ENCODE results near the gene ZNF580. TPM values are rescaled to one million over a fixed set of nuclear protein-coding genes. Genes with fewer than 3 reads are reported as not detected.

Gene ZNF580
- total and polyA plus RNA-seq, 2 experiments from 2014 or later = 10.1 to 53.8 TPM

DNA sequence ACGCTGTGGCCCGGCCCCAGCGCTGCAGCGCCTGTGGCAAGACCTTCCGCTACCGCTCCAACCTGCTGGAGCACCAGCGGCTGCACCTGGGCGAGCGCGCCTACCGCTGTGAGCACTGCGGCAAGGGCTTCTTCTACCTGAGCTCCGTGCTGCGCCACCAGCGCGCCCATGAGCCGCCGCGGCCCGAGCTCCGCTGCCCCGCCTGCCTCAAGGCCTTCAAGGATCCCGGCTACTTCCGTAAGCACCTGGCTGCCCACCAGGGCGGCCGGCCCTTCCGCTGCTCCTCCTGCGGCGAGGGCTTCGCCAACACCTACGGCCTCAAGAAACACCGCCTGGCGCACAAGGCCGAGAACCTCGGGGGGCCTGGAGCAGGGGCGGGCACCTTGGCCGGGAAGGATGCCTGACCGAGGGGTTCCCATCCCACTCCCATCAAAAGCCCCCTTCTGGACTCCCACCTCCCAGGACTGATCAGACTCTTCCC, 24.4 kb upstream of the ZNF580 start:
- H3K4me1 ChIP-seq (ENCODE audit: insufficient read depth) = no peaks in the 10 kb centered on the region
- H3K36me3 ChIP-seq (replicated peaks; ENCODE audit: insufficient read depth, low read depth) = no peaks in the 10 kb centered on the region
- H2AFZ ChIP-seq = no peak overlapping the region
- no peak overlapping the region for H3K4me2 ChIP-seq
- TF ChIP-seq, protein P1, sequence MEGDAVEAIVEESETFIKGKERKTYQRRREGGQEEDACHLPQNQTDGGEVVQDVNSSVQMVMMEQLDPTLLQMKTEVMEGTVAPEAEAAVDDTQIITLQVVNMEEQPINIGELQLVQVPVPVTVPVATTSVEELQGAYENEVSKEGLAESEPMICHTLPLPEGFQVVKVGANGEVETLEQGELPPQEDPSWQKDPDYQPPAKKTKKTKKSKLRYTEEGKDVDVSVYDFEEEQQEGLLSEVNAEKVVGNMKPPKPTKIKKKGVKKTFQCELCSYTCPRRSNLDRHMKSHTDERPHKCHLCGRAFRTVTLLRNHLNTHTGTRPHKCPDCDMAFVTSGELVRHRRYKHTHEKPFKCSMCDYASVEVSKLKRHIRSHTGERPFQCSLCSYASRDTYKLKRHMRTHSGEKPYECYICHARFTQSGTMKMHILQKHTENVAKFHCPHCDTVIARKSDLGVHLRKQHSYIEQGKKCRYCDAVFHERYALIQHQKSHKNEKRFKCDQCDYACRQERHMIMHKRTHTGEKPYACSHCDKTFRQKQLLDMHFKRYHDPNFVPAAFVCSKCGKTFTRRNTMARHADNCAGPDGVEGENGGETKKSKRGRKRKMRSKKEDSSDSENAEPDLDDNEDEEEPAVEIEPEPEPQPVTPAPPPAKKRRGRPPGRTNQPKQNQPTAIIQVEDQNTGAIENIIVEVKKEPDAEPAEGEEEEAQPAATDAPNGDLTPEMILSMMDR (IDR thresholded peaks at IDR 0.05; ENCODE audit: poor library complexity) = no peak
- TF ChIP-seq EZH2 (IDR thresholded peaks at IDR 0.05; ENCODE audit: borderline replicate concordance) (no peak), EZH2phosphoT487 (IDR thresholded peaks at IDR 0.05; ENCODE audit: low read depth, severe bottlenecking, unreplicated experiment) (no peak)
- H3K9me2 ChIP-seq (replicated peaks; ENCODE audit: insufficient read depth) = no peaks in the 10 kb centered on the region
- no peaks in the 10 kb centered on the region for H4K20me1 ChIP-seq (ENCODE audit: insufficient read depth, poor library complexity, severe bottlenecking)
- H3K79me2 ChIP-seq = peaks cover 4% of the 10 kb centered on the region
- no peak overlapping the region for H3K27ac ChIP-seq
- no peak overlapping the region for H3K4me3 ChIP-seq
- no peak for DNase-seq (ENCODE audit: low spot score)
- no peaks in the 10 kb centered on the region for H3K9me3 ChIP-seq (ENCODE audit: low read depth)
- H3K27me3 ChIP-seq = no peaks in the 10 kb centered on the region
- WGBS (ENCODE audit: low lambda C conversion rate, missing lambda C conversion rate) = 98% methylated on average over 35 of the region's 38 CpGs

DNA sequence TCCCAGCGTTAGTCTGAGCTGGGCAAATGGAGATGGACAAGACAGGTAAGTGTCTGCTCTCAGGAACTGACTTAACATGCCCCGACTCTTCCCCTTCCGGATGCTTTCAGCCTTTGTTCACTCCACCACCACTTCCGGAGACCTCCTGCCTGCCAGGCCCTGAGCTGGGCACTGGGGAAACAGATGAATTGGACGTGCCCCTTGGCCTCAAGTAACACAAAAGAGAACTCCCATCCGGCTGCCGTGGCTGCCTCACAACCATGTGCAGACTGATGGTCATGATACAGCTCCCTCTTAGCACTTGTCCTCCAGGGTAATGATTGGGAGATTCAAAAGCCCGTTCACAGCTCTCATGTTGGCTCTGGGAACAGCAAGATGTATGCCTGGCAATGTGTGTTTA, 23.4 kb upstream of the ZNF580 start:
- Histone ChIP-seq H3K79me2 (no peaks in the 10 kb centered on the region), H3K9me2 (replicated peaks; ENCODE audit: insufficient read depth) (no peaks in the 10 kb centered on the region), H3K4me1 (ENCODE audit: insufficient read depth) (no peaks in the 10 kb centered on the region), H3K4me2 (no peak overlapping the region), H3K27me3 (no peaks in the 10 kb centered on the region), H3K27ac (no peak overlapping the region), H3K9me3 (ENCODE audit: low read depth) (no peaks in the 10 kb centered on the region), H2AFZ (no peak overlapping the region), H3K4me3 (no peak overlapping the region), H4K20me1 (ENCODE audit: insufficient read depth, poor library complexity, severe bottlenecking) (no peaks in the 10 kb centered on the region), H3K36me3 (replicated peaks; ENCODE audit: insufficient read depth, low read depth) (no peaks in the 10 kb centered on the region)
- no peak for DNase-seq (ENCODE audit: low spot score)
- TF ChIP-seq EZH2 (IDR thresholded peaks at IDR 0.05; ENCODE audit: borderline replicate concordance) = no peak
- TF ChIP-seq, protein P1 (IDR thresholded peaks at IDR 0.05; ENCODE audit: poor library complexity) = no peak
- no peak for TF ChIP-seq EZH2phosphoT487 (IDR thresholded peaks at IDR 0.05; ENCODE audit: low read depth, severe bottlenecking, unreplicated experiment)
- WGBS (ENCODE audit: low lambda C conversion rate, missing lambda C conversion rate) = 96% methylated on average over 8 of the region's 8 CpGs

DNA sequence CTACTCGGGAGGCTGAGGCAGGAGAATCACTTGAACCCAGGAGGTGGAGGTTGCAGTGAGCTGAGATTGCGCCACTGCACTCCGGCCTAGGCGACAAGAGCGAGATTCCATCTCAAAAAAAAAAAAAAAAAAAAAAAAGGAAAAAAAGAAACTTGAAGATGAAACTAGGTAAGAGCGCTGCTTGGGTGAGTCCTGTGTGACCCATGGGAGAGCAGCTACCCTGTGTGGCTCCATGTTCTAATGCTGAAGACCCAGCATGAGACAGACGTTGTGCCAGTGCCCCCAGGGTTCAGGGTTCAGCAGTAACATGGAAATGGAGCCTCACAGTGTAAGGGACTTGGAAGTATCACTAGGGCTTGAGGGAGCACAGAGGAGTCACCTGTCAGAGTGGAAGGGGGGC, 22.4 kb upstream of the ZNF580 start:
- H3K9me3 ChIP-seq (ENCODE audit: low read depth) = no peaks in the 10 kb centered on the region
- H3K4me3 ChIP-seq = no peak overlapping the region
- no peaks in the 10 kb centered on the region for H3K4me1 ChIP-seq (ENCODE audit: insufficient read depth)
- H3K36me3 ChIP-seq (replicated peaks; ENCODE audit: insufficient read depth, low read depth) = no peaks in the 10 kb centered on the region
- no peak overlapping the region for H3K4me2 ChIP-seq
- TF ChIP-seq, protein P1 (IDR thresholded peaks at IDR 0.05; ENCODE audit: poor library complexity) = no peak
- TF ChIP-seq EZH2 (IDR thresholded peaks at IDR 0.05; ENCODE audit: borderline replicate concordance) (no peak), EZH2phosphoT487 (IDR thresholded peaks at IDR 0.05; ENCODE audit: low read depth, severe bottlenecking, unreplicated experiment) (no peak)
- H2AFZ ChIP-seq = no peak overlapping the region
- DNase-seq (ENCODE audit: low spot score) = no peak
- 98% methylated on average over 7 of the region's 7 CpGs for WGBS (ENCODE audit: low lambda C conversion rate, missing lambda C conversion rate)
- H3K79me2 ChIP-seq = peaks cover 6% of the 10 kb centered on the region
- peaks cover 1% of the 10 kb centered on the region for H4K20me1 ChIP-seq (ENCODE audit: insufficient read depth, poor library complexity, severe bottlenecking)
- H3K27ac ChIP-seq = no peak overlapping the region
- no peaks in the 10 kb centered on the region for H3K27me3 ChIP-seq
- no peaks in the 10 kb centered on the region for H3K9me2 ChIP-seq (replicated peaks; ENCODE audit: insufficient read depth)

DNA sequence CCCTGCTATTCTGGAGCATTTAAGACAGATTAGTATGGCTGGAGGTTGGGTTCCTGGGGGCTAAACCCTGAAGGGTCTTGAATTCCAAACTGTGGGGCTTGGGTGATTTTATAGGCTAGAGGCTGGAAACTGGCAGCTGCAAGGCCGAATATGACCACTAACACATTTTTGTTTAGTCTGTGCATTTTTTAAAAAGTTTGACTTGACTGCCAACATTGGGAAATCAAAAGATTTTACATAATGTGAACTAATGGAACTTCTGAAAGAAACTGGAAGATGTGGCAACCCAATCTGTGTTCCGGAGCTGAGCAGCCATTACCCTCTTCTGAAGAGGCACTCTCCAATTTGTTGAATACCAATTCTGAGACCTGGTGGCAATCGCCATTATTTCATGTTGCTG, 21.5 kb upstream of the ZNF580 start:
- no peaks in the 10 kb centered on the region for H3K9me2 ChIP-seq (replicated peaks; ENCODE audit: insufficient read depth)
- H3K27ac ChIP-seq = peak overlapping the region; percentile 23
- 83% methylated on average over 3 of the region's 3 CpGs for WGBS (ENCODE audit: low lambda C conversion rate, missing lambda C conversion rate)
- no peaks in the 10 kb centered on the region for H3K9me3 ChIP-seq (ENCODE audit: low read depth)
- H3K4me3 ChIP-seq = no peak overlapping the region
- H2AFZ ChIP-seq = no peak overlapping the region
- peaks cover 4% of the 10 kb centered on the region for H3K4me1 ChIP-seq (ENCODE audit: insufficient read depth)
- H3K79me2 ChIP-seq = peaks cover 11% of the 10 kb centered on the region
- no peak overlapping the region for H3K4me2 ChIP-seq
- H3K27me3 ChIP-seq = no peaks in the 10 kb centered on the region
- DNase-seq (ENCODE audit: low spot score) = no peak
- H4K20me1 ChIP-seq (ENCODE audit: insufficient read depth, poor library complexity, severe bottlenecking) = peaks cover 5% of the 10 kb centered on the region
- no peak for TF ChIP-seq EZH2phosphoT487 (IDR thresholded peaks at IDR 0.05; ENCODE audit: low read depth, severe bottlenecking, unreplicated experiment)
- TF ChIP-seq, protein P1 (IDR thresholded peaks at IDR 0.05; ENCODE audit: poor library complexity) = no peak
- TF ChIP-seq EZH2 (IDR thresholded peaks at IDR 0.05; ENCODE audit: borderline replicate concordance) = no peak
- no peaks in the 10 kb centered on the region for H3K36me3 ChIP-seq (replicated peaks; ENCODE audit: insufficient read depth, low read depth)
